ENCODE data around the gene WNT2.

GRCh38 chr7:117347480-117347879 is 24.6 kb upstream of the WNT2 start:
- TF ChIP-seq CTCF (IDR thresholded peaks at IDR 0.05) (no peak), EP300 (IDR thresholded peaks at IDR 0.05) (no peak), POLR2A (IDR thresholded peaks at IDR 0.05; ENCODE audit: low read depth) (no peak), POLR2AphosphoS5 (IDR thresholded peaks at IDR 0.05) (no peak)
